Peyer's patch (tissue), 4 donors: ENCODE data around the gene CAMK2B. TPM values are rescaled to one million over a fixed set of nuclear protein-coding genes. Genes with fewer than 3 reads are reported as not detected.

Experiments used
- DNase-seq, 3 donors: peaks; one replicate each; pipeline ENCODE4 v3.0.0-alpha.2; 2017 to 2019
- H3K27ac ChIP-seq, 4 donors: fragments of 200-600 bp; sonication (generic); one replicate each; pipeline ENCODE4 v1.5.1; 2016 to 2019
- H3K27me3 ChIP-seq, 2 donors: fragments of 200-600 bp; sonication (generic); one replicate each; pipeline ENCODE4 v1.5.1; 2019
- H3K36me3 ChIP-seq, 3 donors: fragments of 200-600 bp; sonication (generic); one replicate each; pipeline ENCODE4 v1.5.1; 2016 to 2019
- H3K4me1 ChIP-seq, 4 donors: fragments of 200-600 bp; sonication (generic); one replicate each; pipeline ENCODE4 v1.5.1; 2016 to 2019
- H3K4me3 ChIP-seq, 4 donors: fragments of 200-600 bp; sonication (generic); 1 replicate in 3 of 4; 2 replicates in 1 of 4; pipeline ENCODE4 v1.5.1; 2016 to 2019; ENCODE audit warnings: mild to moderate bottlenecking in 1 of 4
- H3K9me3 ChIP-seq, 4 donors: fragments of 200-600 bp; sonication (generic); one replicate each; pipeline ENCODE4 v1.5.1; 2016 to 2019; ENCODE audit warnings: mild to moderate bottlenecking in 1 of 4
- POLR2A ChIP-seq, 2 donors: fragments of 450-650 bp; IDR thresholded peaks; one replicate each; pipeline ENCODE4 v1.5.1; 2017; ENCODE audit warnings: antibody characterized with exemption in 2 of 2, mild to moderate bottlenecking in 2 of 2, moderate library complexity in 2 of 2
- total RNA-seq, 4 donors: library from RNA; depleted of rRNA; stranded (reverse); fragments of >200 nt; gene quantifications; one replicate each; pipeline ENCODE4 v1.1.0, GENCODE V29; 2016
- TF ChIP-seq, protein P1 (sequence below), 6 experiments: fragments of 450-650 bp in 4 of 6; fragments of 200-600 bp in 2 of 6; sonication (generic) in 1 of 6; IDR thresholded peaks; one replicate each; pipeline ENCODE4 v1.5.1; 2017 to 2019; ENCODE audit warnings: antibody characterized with exemption in 6 of 6, mild to moderate bottlenecking in 3 of 6, moderate library complexity in 1 of 6

CAMK2B gene
- total RNA-seq, 4 donors from 2014 or later = 0.67 to 3.9 (median 2.2) TPM

DNA sequence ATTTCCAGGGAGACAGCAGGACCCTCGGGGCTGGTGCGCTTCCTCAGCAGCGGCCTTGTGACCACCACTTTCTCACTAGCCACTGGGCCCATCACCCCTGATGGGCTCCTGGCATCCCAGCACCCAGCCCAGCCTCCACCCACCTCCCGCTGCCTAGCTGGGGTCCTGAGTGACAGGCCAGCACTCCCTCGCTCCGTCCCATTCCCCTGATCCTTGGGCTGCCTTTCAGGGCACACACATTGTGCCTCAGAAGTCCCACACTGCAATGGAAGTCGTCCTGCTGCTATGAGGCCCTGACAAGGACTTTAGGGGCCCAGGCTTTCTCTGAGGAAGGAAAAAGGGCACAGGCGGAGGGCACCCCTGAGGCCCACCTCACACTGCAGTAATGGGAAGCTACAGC is 12.4 kb downstream of the CAMK2B start:
- TF ChIP-seq, protein P1, sequence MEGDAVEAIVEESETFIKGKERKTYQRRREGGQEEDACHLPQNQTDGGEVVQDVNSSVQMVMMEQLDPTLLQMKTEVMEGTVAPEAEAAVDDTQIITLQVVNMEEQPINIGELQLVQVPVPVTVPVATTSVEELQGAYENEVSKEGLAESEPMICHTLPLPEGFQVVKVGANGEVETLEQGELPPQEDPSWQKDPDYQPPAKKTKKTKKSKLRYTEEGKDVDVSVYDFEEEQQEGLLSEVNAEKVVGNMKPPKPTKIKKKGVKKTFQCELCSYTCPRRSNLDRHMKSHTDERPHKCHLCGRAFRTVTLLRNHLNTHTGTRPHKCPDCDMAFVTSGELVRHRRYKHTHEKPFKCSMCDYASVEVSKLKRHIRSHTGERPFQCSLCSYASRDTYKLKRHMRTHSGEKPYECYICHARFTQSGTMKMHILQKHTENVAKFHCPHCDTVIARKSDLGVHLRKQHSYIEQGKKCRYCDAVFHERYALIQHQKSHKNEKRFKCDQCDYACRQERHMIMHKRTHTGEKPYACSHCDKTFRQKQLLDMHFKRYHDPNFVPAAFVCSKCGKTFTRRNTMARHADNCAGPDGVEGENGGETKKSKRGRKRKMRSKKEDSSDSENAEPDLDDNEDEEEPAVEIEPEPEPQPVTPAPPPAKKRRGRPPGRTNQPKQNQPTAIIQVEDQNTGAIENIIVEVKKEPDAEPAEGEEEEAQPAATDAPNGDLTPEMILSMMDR (IDR thresholded peaks at IDR 0.05) = no peak
- TF ChIP-seq POLR2A (IDR thresholded peaks at IDR 0.05) = no peak
- no peak overlapping the region for H3K4me3 ChIP-seq
- no peaks in the 10 kb centered on the region for H3K36me3 ChIP-seq
- peak in 2 of 3 donors; percentile 33 to 43 for DNase-seq
- no peak overlapping the region for H3K27ac ChIP-seq
- H3K9me3 ChIP-seq = no peaks in the 10 kb centered on the region
- H3K4me1 ChIP-seq = peaks cover 0 to 12% (median 3%) of the 10 kb centered on the region in 4 donors
- peaks cover 0 to 6% of the 10 kb centered on the region in 2 donors for H3K27me3 ChIP-seq

DNA sequence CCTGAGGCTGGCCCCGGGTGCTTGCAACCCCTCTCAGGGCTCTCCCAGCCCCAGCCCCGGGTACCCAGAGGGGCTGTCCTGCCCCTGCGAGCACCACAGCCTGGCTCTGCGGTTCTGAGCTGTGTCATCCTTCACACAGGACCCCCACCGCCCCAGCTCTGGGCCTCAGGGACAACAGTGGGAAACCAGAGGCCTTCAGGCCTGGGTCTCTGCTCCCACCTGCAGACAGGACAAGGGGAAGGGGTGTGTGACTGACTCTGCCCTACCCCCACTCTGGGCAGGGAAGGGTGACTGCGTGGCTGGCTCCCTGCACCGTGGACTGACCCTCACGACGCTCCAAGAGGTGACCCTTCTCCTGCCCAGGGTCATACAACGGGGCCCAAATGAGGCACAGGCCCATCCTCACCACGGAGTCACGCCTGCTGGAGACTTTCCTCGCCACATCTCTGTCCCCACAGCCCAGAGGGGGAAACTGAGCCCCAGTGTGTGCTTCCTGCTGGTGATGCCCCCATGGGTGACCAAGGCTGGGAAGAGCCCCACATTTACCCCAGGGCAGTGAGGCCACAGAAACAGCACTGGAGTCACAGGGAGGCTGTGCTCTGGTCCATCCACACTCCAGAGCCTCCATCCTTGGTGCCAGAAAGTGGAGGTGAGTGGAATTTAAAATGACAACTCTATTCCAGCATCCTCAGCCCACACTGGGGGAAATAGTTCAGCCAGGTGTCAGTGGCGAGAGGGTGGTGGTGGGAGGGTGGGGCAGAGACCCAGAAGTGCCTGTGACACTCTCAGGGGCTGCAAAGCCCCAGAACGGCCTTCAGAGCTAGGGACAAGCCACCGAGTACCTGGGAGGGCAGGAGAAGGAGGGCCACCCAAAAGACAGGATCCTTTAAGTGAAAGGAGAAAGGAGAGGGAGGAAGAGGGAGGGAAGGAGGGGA is 13.6 kb downstream of the CAMK2B start:
- no peak overlapping the region for H3K27ac ChIP-seq

DNA sequence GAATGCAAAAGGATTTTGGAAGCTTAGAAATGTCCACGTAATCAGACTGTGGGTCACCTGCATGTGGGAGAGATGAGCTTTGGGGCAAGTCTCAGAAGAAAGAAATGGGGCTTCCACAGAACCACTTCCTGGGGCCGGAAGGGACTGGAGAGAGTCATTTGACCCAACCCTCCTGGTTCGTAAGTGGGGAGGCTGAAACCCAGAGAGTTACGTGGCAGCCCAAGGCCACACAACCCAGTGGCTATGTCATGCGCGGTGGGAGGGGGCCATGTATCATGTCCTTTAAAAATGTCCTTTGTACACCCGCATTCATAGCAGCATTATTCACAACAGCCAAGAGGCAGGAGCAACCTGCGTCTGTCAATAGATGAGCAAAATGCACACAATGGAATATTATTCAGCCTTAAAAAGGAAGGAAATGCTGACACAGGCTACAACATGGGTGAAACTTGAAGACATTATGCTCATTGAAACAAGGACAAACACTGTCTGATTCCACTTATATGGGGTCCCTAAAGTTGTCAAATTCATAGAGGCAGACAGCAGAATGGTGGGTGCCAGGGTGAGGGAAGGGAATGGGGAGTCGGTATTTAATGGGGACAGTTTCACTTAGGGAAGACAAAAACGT is 15.1 kb downstream of the CAMK2B start:
- H3K9me3 ChIP-seq = no peaks in the 10 kb centered on the region
- H3K27ac ChIP-seq = no peak overlapping the region
- H3K4me3 ChIP-seq = peak overlapping the region in 2 of 4 donors; percentile 45 to 47
- TF ChIP-seq, protein P1 (IDR thresholded peaks at IDR 0.05) = no peak
- no peak for TF ChIP-seq POLR2A (IDR thresholded peaks at IDR 0.05)
- DNase-seq = peak in 1 of 3 donors; percentile 38
- no peaks in the 10 kb centered on the region for H3K36me3 ChIP-seq
- peaks cover 0 to 6% of the 10 kb centered on the region in 2 donors for H3K27me3 ChIP-seq
- H3K4me1 ChIP-seq = peaks cover 0 to 12% (median 3%) of the 10 kb centered on the region in 4 donors

More for the DNA sequence above, 13.6 kb downstream of the CAMK2B start:
- TF ChIP-seq, protein P1 (IDR thresholded peaks at IDR 0.05) = no peak
- TF ChIP-seq POLR2A (IDR thresholded peaks at IDR 0.05) = no peak
- peaks cover 0 to 6% of the 10 kb centered on the region in 2 donors for H3K27me3 ChIP-seq
- H3K9me3 ChIP-seq = no peaks in the 10 kb centered on the region
- DNase-seq = peak in 1 of 3 donors; percentile 21
- peaks cover 0 to 12% (median 3%) of the 10 kb centered on the region in 4 donors for H3K4me1 ChIP-seq
- H3K36me3 ChIP-seq = no peaks in the 10 kb centered on the region
- no peak overlapping the region for H3K4me3 ChIP-seq

DNA sequence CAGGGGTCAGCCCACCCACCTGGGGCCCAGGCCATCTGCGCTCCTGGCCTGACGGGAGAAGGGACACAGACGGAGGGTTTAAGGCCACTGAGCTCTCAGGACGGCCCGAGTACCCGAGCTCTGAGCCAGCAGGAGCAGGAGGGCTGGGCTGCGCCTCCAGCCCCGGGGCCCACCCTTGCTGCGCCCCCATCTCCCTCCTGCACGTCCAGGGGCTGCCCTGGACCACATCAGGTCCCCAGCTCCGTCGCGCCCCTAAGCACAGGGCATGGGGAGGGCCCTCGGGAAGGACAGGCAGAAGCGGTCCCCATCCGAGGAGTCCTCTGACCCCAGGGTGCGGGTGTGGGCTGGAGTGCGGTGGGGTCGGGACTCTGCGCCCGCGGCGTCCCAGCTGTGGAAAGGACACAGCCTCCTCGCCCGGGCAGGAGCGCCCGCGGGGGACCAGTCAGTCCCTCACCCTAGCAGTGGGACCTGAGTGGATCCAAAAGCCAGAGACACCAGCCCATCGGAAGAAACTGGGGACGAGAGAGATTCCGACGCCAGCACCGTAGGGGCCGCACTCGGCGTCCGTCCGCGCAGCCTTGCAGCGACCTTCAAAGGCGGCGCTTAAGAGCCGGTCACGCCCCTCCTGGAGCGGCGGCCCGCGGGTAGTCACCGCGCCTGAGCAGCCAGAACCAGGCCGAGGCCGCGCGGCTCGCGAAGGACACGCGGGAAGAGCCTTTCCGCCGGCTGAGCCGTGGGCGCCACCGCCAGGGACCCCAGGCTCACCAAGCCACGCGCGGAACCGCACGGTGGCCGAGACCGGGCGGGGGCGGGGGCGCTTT is 15.9 kb downstream of the CAMK2B start:
- no peak for TF ChIP-seq POLR2A (IDR thresholded peaks at IDR 0.05)
- TF ChIP-seq, protein P1 (IDR thresholded peaks at IDR 0.05) = no peak

More for the DNA sequence above, 15.9 kb downstream of the CAMK2B start:
- Histone ChIP-seq H3K27me3 (peaks cover 0 to 6% of the 10 kb centered on the region in 2 donors), H3K4me3 (peak overlapping the region; percentile 22 to 47 (median 36)), H3K9me3 (no peaks in the 10 kb centered on the region), H3K4me1 (peaks cover 0 to 12% (median 3%) of the 10 kb centered on the region in 4 donors), H3K36me3 (no peaks in the 10 kb centered on the region), H3K27ac (no peak overlapping the region)
- peak; percentile 22 to 62 (median 60) for DNase-seq
